Stimulated activated CD4-positive, alpha-beta T cell treated with anti-CD3 and anti-CD28 coated beads, Interleukin-4, amount 100 ng/mL, for 24 hours (primary cell): ENCODE measurements around the gene UFL1.

Experiments used
- DNase-seq: peaks from one replicate; pipeline ENCODE4 v3.0.0-alpha.2; 2020

UFL1 gene

GRCh38 chr6:96576221-96576620 lies 54.6 kb downstream of the UFL1 start:
- DNase-seq = no peak

- no peak for DNase-seq
Measured at GRCh38 chr6:96582021-96582420, 60.4 kb downstream of the UFL1 start.

GRCh38 chr6:96582436-96582835 lies 60.8 kb downstream of the UFL1 start:
- DNase-seq = no peak

- DNase-seq = no peak
Measured at GRCh38 chr6:96604420-96604819, 82.8 kb downstream of the UFL1 start.
